ENCODE data around the gene OR4E1.
"Not testable (repeated sequence)": the region's sequence is repeated elsewhere in the genome, so short reads cannot be mapped to it uniquely, and the experiment has no call there.

OR4E1 gene

GRCh38 chr14:21673718-21674117, at the start of gene OR4E1:
TSS of gene OR4E1 (minus strand) at chr14:21673818. CDS start at chr14:21670935, 2,883 bp downstream.
- no peak within 1 kb of the TSS for H3K27ac Mint-ChIP-seq
- peaks cover 24% of the 10 kb centered on the region for H3K27me3 Mint-ChIP-seq
- no peak within 1 kb of the TSS for H3K4me3 Mint-ChIP-seq
- no peaks in the 10 kb centered on the region for H3K36me3 Mint-ChIP-seq
- no peaks in the 10 kb centered on the region for H3K4me1 Mint-ChIP-seq
- ATAC-seq: no peak
- peaks cover 3% of the 10 kb centered on the region for H3K9me3 Mint-ChIP-seq

GRCh38 chr14:21721504-21721903, 47.9 kb upstream of the OR4E1 start:
- no peaks in the 10 kb centered on the region for H3K9me3 Mint-ChIP-seq
- peaks cover 49% of the 10 kb centered on the region for H3K27me3 Mint-ChIP-seq
- ATAC-seq: no peak
- no peak overlapping the region for H3K4me3 Mint-ChIP-seq
- no peaks in the 10 kb centered on the region for H3K4me1 Mint-ChIP-seq
- H3K27ac Mint-ChIP-seq: no peak overlapping the region
- H3K36me3 Mint-ChIP-seq: no peaks in the 10 kb centered on the region

DNA sequence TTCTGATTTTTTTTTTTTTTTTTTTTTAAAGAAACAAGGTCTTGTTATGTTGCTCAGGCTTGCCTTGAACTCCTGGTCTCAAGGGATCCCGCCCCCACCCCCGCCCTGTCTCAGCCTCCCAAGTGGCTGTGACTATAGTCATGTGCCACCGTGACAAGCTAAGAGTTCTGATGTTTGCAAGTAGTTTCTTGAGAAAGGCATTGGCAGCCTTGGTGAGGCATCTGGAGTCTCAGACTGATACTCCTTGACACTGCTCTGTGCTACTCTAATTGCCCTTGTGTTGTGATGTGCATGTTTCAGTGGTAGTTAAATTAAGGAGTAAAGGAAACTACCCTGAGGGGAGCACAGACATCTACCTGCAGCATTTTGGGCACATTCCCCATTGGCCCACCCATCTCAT, 46.2 kb upstream of the OR4E1 start:
- H3K36me3 Mint-ChIP-seq: no peaks in the 10 kb centered on the region
- no peaks in the 10 kb centered on the region for H3K4me1 Mint-ChIP-seq
- H3K4me3 Mint-ChIP-seq: no peak overlapping the region
- H3K27ac Mint-ChIP-seq: no peak overlapping the region
- H3K27me3 Mint-ChIP-seq: peaks cover 57% of the 10 kb centered on the region
- no peak for ATAC-seq
- H3K9me3 Mint-ChIP-seq: no peaks in the 10 kb centered on the region

DNA sequence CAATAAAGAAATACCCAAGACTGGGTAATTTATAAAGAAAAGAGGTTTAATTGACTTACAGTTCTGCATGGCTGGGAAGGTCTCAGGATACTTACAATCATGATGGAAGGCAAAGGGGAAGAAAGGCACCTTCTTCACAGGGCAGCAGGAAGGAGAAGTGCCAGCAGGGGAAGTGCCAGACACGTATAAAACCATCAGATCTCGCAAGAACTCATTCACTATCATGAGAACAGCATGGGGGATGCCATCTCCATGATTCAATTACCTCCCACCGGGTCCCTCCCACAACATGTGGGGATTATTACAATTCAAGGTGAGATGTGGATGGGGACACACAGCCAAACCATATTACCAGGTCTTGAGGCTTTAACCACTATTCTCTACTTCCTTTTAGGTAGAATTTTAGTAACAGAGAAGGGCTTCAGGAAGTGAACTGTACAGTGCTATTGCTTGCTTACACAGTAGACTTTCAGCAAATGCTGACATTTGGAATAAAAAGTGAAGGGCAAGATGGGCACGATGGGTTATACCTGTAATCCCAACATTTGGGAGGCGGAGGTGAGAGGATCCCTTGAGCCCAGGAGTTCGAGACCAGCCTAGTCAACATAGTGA, 40.8 kb upstream of the OR4E1 start:
- ATAC-seq: no peak
- Mint-ChIP-seq H3K27me3 (peaks cover 54% of the 10 kb centered on the region), H3K27ac (no peak overlapping the region), H3K9me3 (no peaks in the 10 kb centered on the region), H3K36me3 (no peaks in the 10 kb centered on the region), H3K4me3 (no peak overlapping the region), H3K4me1 (no peaks in the 10 kb centered on the region)

DNA sequence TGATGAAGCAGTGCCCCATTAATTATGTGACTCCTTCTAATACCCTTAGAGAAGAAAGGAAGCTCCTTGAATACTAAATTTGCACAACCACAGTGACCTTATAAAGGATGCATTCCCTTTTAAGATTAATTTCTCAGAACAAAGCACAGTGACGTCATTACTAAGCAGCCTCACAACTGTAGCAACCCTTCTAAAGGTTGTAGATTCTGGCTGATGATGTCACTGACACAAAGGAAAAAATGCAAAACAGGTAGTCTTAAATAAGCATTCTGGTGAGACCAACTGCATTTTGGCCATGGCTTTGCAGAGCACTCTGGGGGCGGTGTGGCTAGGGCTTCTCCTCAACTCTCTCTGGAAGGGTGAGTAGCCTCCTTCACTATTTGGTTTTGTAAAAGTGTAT, 38.4 kb upstream of the OR4E1 start:
- no peak for ATAC-seq
- Mint-ChIP-seq H3K27ac (no peak overlapping the region), H3K27me3 (peaks cover 40% of the 10 kb centered on the region), H3K36me3 (no peaks in the 10 kb centered on the region), H3K4me3 (no peak overlapping the region), H3K4me1 (no peaks in the 10 kb centered on the region), H3K9me3 (peaks cover 9% of the 10 kb centered on the region)

- peaks cover 35% of the 10 kb centered on the region for H3K27me3 Mint-ChIP-seq
- H3K4me3 Mint-ChIP-seq: no peak overlapping the region
- no peak overlapping the region for H3K27ac Mint-ChIP-seq
- no peaks in the 10 kb centered on the region for H3K4me1 Mint-ChIP-seq
- no peak for ATAC-seq
- peaks cover 13% of the 10 kb centered on the region for H3K9me3 Mint-ChIP-seq
- H3K36me3 Mint-ChIP-seq: no peaks in the 10 kb centered on the region
These were observed 37.8 kb upstream of the OR4E1 start for GRCh38 chr14:21711360-21711961.

GRCh38 chr14:21704338-21704737, 30.7 kb upstream of the OR4E1 start:
- Mint-ChIP-seq H3K4me3 (no peak overlapping the region), H3K27me3 (peaks cover 17% of the 10 kb centered on the region), H3K27ac (no peak overlapping the region), H3K9me3 (peaks cover 22% of the 10 kb centered on the region), H3K4me1 (no peaks in the 10 kb centered on the region), H3K36me3 (no peaks in the 10 kb centered on the region)
- ATAC-seq: no peak

GRCh38 chr14:21703357-21704326, 30.0 kb upstream of the OR4E1 start:
- Mint-ChIP-seq H3K9me3 (peaks cover 19% of the 10 kb centered on the region), H3K27me3 (peaks cover 22% of the 10 kb centered on the region), H3K36me3 (no peaks in the 10 kb centered on the region), H3K27ac (no peak overlapping the region), H3K4me1 (no peaks in the 10 kb centered on the region), H3K4me3 (no peak overlapping the region)
- ATAC-seq: no peak

DNA sequence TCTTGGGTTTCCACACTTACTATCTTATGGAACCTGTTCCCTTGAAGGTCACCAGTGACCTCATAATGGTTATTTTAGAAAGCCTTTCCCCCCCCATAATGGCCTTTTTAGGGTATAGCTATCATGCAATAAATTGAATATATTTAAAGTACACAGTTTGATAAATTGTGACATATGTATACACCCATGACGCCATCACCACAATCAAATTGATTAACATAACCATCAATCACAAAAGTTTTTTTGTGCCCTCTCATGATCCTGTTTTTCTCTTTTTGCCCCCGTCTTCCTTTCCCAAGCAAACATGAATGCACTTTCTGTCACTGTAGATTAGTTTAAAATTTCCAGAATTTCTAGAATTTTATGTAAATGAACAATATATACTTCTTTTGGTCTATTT, 28.7 kb upstream of the OR4E1 start:
- Mint-ChIP-seq H3K36me3 (no peaks in the 10 kb centered on the region), H3K4me1 (no peaks in the 10 kb centered on the region), H3K27ac (no peak overlapping the region), H3K9me3 (peaks cover 13% of the 10 kb centered on the region), H3K27me3 (peaks cover 22% of the 10 kb centered on the region), H3K4me3 (no peak overlapping the region)
- ATAC-seq: no peak

DNA sequence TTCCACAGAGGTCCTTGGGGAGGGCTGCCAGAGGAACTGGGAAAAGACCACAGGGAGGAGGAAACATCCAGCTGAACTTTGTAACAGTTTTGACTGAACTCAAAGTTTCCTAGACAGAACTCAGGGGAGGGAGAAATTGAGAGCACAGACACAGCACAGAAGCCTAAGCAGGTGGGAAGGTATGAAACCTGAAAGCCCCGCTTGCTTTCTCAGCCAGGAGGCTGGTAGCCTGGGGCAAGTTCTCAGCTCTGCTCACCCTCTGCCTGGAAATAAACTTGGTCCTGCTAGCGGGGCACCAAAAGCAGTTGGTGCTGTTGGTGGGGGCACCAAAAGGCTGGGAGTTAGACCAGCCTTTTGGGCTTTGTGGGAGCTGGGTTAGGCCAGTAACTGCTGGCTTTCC, 25.9 kb upstream of the OR4E1 start:
- Mint-ChIP-seq H3K4me3 (no peak overlapping the region), H3K4me1 (no peaks in the 10 kb centered on the region), H3K9me3 (peaks cover 3% of the 10 kb centered on the region), H3K27ac (no peak overlapping the region), H3K36me3 (no peaks in the 10 kb centered on the region), H3K27me3 (peaks cover 31% of the 10 kb centered on the region)
- no peak for ATAC-seq

GRCh38 chr14:21698538-21698937, 24.9 kb upstream of the OR4E1 start:
- not testable (repeated sequence) for H3K36me3 Mint-ChIP-seq, ATAC-seq, H3K27ac Mint-ChIP-seq, H3K4me3 Mint-ChIP-seq, H3K4me1 Mint-ChIP-seq, H3K9me3 Mint-ChIP-seq
- peaks cover 32% of the 10 kb centered on the region for H3K27me3 Mint-ChIP-seq

- H3K4me1 Mint-ChIP-seq, H3K9me3 Mint-ChIP-seq, H3K4me3 Mint-ChIP-seq, H3K27ac Mint-ChIP-seq, H3K36me3 Mint-ChIP-seq, ATAC-seq: not testable (repeated sequence)
- peaks cover 32% of the 10 kb centered on the region for H3K27me3 Mint-ChIP-seq
These were observed 24.0 kb upstream of the OR4E1 start for GRCh38 chr14:21697662-21698061.

DNA sequence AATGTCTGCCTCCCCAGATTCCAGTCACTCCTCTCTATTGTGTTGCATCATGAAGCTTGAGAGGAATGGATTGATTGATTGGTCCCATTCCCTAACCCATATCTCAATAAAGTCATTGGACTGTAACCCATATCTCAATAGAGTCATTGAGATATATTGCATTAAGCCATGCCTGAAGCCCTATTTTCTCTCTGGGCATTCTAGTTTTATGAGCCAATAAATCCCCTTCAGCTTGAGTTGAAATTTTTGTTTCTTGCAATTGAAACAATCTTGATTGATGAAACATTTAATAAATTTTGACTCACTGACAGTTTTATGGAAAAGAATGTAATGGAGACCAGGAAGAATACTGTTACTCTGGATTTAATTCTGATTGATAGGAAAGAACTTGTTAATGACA, 20.8 kb upstream of the OR4E1 start:
- Mint-ChIP-seq H3K9me3 (no peaks in the 10 kb centered on the region), H3K27ac (no peak overlapping the region), H3K4me1 (no peaks in the 10 kb centered on the region), H3K4me3 (no peak overlapping the region), H3K36me3 (no peaks in the 10 kb centered on the region), H3K27me3 (peaks cover 42% of the 10 kb centered on the region)
- ATAC-seq: no peak

DNA sequence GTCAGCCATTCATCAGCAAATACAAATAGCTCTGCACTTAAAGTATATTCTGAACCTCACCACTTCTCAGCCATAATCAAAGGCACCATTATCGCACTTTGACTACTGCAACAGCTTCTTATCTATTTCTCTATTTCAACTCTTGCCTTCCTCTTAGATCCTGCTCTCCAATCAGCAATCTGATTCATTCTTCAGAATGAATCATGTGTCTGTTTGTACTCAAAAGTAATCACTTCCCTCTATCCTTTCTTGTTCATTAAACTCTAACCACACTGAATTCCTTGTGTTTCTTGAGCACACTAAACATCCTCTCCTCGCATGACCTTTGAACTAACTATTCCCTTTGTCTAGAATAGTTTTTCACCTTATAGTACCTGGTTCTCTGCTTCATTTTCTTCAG, 12.8 kb upstream of the OR4E1 start:
- no peaks in the 10 kb centered on the region for H3K36me3 Mint-ChIP-seq
- no peaks in the 10 kb centered on the region for H3K4me1 Mint-ChIP-seq
- no peak for ATAC-seq
- no peak overlapping the region for H3K4me3 Mint-ChIP-seq
- no peak overlapping the region for H3K27ac Mint-ChIP-seq
- H3K9me3 Mint-ChIP-seq: peaks cover 3% of the 10 kb centered on the region
- H3K27me3 Mint-ChIP-seq: peaks cover 38% of the 10 kb centered on the region

DNA sequence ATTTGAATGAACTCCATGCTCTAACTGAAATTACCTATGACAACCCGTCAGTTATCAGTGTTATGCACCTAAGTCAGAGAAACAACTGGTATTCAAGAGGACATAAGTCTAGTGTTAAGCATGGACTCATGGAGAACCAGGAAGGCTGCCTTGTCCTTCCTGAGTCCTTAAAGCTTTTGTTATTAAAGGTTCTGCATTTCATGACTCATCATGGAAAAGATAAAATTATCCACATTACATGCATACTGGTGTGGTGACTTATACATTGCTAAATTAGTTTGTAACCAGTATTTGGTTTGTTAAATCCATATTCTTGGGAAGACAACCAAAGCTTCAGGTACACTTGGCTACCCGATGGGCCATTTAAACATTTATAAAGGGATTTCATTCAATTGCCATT, 6.5 kb upstream of the OR4E1 start:
- H3K9me3 Mint-ChIP-seq: peaks cover 3% of the 10 kb centered on the region
- no peaks in the 10 kb centered on the region for H3K4me1 Mint-ChIP-seq
- H3K27ac Mint-ChIP-seq: no peak overlapping the region
- ATAC-seq: no peak
- H3K4me3 Mint-ChIP-seq: no peak overlapping the region
- H3K36me3 Mint-ChIP-seq: no peaks in the 10 kb centered on the region
- H3K27me3 Mint-ChIP-seq: peaks cover 34% of the 10 kb centered on the region

DNA sequence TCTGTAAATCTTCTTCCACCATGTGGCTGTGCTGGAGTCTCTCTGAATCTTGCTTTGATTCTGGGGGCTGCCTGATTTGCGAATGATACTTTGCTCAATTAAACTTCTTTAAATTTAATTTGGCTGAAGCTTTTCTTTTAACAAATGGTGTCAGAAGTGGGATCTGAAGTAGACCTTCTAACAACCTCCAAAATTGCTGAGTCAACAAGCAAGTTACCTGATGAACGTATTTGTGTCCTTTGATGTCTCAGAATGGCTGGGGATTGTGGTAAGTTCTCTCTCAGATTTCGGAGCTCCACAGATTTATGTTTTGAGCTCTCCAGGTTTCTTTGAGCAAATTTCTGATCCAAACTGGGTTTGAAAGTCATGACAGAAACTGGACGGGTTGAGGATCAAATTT, 1.9 kb upstream of the OR4E1 start:
- no peaks in the 10 kb centered on the region for H3K36me3 Mint-ChIP-seq
- H3K27me3 Mint-ChIP-seq: peaks cover 19% of the 10 kb centered on the region
- H3K9me3 Mint-ChIP-seq: peaks cover 3% of the 10 kb centered on the region
- no peak overlapping the region for H3K27ac Mint-ChIP-seq
- no peak overlapping the region for H3K4me3 Mint-ChIP-seq
- ATAC-seq: no peak
- no peaks in the 10 kb centered on the region for H3K4me1 Mint-ChIP-seq
